ENCODE measurements around the gene IRF4. TPM values are rescaled to one million over a fixed set of nuclear protein-coding genes. Genes with fewer than 3 reads are reported as not detected.
A peak's percentile ranks its signal among the peaks of the same experiment; 100 is the strongest.
"Not testable (repeated sequence)": the region's sequence is repeated elsewhere in the genome, so short reads cannot be mapped to it uniquely, and the experiment has no call there.

The IRF4 gene
- total RNA-seq, 4 donors from 2014 or later: 6.6 to 21.2 (median 8.8) TPM

DNA sequence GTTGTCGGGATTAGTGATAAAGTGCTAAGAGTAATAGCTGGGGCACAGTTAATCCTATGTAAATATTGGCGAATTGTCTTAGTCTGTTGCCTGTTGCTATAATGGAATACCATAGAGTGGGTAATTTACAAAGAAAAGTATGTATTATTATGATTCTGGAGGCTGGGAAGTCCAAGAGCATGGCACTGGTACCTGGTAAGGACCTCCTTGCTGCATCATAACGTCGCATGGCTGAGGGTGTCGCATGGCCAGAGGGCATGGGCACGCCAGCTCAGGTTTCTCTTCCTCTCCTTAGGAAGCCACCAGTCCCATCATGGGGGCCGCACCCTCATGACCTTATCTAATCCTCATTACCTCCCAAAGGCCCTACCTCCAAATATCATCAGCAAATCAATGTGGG is 29.7 kb downstream of the IRF4 start:
- no peak for DNase-seq (ENCODE audit: low spot score in 2 of 2)
- WGBS, 2 donors: 89 to 94% methylated on average over 7 of the region's 7 CpGs
- no peak overlapping the region for H3K4me3 ChIP-seq (ENCODE audit: low read depth, poor library complexity, severe bottlenecking)
- intact Hi-C loops (cut with DNase I; ENCODE audit: low total_unique reads): no loop called here
- no peak for TF ChIP-seq POLR2A (IDR thresholded peaks at IDR 0.05)
- TF ChIP-seq, protein P1, sequence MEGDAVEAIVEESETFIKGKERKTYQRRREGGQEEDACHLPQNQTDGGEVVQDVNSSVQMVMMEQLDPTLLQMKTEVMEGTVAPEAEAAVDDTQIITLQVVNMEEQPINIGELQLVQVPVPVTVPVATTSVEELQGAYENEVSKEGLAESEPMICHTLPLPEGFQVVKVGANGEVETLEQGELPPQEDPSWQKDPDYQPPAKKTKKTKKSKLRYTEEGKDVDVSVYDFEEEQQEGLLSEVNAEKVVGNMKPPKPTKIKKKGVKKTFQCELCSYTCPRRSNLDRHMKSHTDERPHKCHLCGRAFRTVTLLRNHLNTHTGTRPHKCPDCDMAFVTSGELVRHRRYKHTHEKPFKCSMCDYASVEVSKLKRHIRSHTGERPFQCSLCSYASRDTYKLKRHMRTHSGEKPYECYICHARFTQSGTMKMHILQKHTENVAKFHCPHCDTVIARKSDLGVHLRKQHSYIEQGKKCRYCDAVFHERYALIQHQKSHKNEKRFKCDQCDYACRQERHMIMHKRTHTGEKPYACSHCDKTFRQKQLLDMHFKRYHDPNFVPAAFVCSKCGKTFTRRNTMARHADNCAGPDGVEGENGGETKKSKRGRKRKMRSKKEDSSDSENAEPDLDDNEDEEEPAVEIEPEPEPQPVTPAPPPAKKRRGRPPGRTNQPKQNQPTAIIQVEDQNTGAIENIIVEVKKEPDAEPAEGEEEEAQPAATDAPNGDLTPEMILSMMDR (IDR thresholded peaks at IDR 0.05): no peak

DNA sequence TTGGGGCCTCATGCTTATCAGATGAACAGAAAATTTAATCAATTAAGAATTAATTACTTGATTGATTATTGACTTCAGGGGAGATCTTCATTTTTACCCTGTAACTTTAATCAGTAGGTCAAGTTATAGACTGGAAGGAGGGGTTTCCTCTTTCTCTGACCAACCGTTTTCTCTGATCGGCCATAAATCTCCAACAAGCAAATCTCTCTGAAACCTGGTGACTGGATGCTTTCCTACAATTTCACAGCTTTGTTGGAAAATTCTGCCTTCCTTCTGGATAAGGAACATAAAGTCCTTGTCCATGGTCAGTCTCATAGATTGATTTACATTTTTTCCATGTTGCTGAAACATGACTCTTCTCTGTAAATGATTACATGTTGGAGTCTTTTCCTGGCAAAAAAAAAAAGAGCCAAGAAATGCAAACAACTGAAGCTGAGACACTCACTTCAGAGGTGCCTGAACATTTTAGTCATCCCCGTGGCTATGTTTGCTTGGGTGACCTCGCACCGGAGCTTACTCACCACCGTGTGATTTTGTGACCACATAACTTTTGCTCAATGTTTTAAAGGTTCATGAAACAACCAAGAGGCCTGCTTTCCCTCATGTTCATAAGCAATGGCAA is 31.0 kb downstream of the IRF4 start:
- TF ChIP-seq, protein P1 (IDR thresholded peaks at IDR 0.05): no peak
- TF ChIP-seq POLR2A (IDR thresholded peaks at IDR 0.05): no peak
- intact Hi-C loops (cut with DNase I; ENCODE audit: low total_unique reads): no loop called here
- 52 to 61% methylated on average over 6 of the region's 6 CpGs for WGBS, 2 donors
- no peak overlapping the region for H3K4me3 ChIP-seq (ENCODE audit: low read depth, poor library complexity, severe bottlenecking)
- DNase-seq (ENCODE audit: low spot score in 2 of 2): no peak

DNA sequence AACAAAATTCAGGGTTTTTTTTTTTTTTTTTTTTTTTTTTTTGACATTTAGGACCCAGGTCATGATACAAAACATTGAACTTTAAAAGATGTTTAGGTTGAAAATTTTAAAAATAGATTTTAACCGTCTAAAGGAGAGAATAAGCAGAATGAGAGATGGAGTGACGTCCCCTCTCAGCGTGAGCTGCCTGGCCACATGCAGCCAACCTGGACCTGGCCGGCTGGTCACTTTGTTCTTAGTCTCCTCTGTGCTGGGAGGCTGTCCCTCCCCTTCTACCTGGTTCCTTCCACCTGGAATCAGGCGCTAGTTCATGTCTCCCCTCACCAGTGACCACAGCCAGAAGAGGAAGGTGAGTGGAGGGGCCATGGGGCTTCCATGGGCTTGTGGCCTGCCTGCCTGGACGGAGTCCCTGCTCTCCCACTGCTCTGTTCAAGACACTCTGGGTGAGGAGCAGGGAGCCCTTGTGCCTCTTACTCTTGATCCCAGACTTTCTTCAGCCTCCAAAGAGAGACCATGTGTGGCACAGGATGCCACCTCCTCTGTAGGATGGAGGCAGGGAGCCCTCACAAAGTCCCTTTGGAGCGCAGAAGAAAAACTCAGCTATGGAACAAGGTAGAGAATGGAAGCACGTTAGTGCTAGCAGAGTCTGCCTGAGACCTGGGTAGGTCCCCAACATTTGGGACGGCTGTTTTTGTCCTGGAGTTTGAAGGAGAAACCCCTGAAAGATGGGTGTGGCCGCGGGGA is 31.7 kb downstream of the IRF4 start:
- no peak overlapping the region for H3K4me3 ChIP-seq (ENCODE audit: low read depth, poor library complexity, severe bottlenecking)
- TF ChIP-seq, protein P1 (IDR thresholded peaks at IDR 0.05): no peak
- no peak for TF ChIP-seq POLR2A (IDR thresholded peaks at IDR 0.05)
- intact Hi-C loops (cut with DNase I; ENCODE audit: low total_unique reads): no loop called here
- WGBS, 2 donors: 92 to 94% methylated on average over 11 of the region's 11 CpGs
- DNase-seq (ENCODE audit: low spot score in 2 of 2): no peak

DNA sequence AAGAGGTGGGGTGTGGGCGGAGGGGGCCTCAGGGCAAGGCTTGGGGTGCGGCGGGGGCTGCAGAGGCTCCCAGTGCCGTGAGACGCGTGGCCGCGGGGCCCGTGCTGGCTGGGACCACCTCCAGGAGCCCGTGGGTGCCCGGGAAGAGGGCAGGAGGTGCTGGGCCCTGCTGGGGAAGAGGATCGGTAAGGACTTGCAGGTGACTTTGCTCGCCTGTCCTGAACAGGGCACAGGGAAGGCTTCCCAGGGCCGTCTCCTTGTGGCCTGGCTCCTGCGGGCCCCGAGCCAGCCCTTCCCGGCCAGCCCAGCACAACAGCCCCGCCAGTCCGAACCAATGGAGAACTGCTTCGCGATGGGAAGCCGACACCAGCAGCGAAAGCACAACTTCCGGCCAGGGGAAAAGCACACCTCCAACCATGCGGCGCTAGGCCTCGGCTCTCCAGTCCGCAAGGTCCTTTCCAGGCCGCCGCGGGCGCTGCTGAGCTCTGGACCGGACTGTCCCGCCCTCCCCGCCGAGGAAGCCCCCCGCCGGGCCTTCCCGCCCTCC is 32.3 kb downstream of the IRF4 start:
- no peak overlapping the region for H3K4me3 ChIP-seq (ENCODE audit: low read depth, poor library complexity, severe bottlenecking)
- WGBS, 2 donors: 93 to 94% methylated on average over 24 to 38 of the region's 39 CpGs
- no peak for TF ChIP-seq POLR2A (IDR thresholded peaks at IDR 0.05)
- TF ChIP-seq, protein P1 (IDR thresholded peaks at IDR 0.05): no peak
- intact Hi-C loops (cut with DNase I; ENCODE audit: low total_unique reads): no loop called here
- no peak for DNase-seq (ENCODE audit: low spot score in 2 of 2)

DNA sequence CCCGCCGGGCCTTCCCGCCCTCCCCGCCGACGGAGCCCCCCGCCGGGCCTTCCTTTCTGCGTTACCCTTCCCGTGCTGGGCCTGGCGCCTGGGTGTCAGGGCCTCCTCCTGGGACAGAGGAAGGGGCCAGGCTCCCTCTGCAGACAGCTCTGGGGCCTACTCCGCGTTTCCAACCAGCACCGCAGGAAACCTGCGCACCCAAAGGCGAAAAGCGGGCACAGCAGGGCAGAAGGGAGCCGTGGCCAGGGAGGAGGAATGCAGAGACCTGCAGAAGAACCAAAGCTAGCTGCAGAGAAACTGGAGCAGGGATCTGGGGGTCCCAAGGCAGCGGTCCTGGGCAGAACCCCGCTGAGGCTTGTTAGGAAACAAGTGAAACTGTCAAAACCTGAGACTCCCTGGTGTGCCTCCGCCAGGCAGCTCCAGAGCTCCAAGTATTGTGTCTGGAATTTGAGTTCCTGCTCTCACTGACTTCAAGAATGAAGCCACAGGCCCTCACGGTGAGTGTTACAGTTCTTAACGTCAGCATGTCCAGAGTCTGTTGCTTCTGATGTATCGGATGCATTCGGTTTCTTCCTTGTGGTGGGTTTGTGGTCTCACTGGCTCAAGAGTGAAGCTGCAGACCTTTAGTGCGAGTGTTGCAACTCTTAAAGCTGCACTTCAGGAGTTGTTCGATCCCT is 33.3 kb downstream of the IRF4 start:
- 91% methylated on average over 25 of the region's 27 CpGs for WGBS, 2 donors
- intact Hi-C loops (cut with DNase I; ENCODE audit: low total_unique reads): no loop called here
- no peak overlapping the region for H3K4me3 ChIP-seq (ENCODE audit: low read depth, poor library complexity, severe bottlenecking)
- no peak for TF ChIP-seq POLR2A (IDR thresholded peaks at IDR 0.05)
- TF ChIP-seq, protein P1 (IDR thresholded peaks at IDR 0.05): no peak
- no peak for DNase-seq (ENCODE audit: low spot score in 2 of 2)

DNA sequence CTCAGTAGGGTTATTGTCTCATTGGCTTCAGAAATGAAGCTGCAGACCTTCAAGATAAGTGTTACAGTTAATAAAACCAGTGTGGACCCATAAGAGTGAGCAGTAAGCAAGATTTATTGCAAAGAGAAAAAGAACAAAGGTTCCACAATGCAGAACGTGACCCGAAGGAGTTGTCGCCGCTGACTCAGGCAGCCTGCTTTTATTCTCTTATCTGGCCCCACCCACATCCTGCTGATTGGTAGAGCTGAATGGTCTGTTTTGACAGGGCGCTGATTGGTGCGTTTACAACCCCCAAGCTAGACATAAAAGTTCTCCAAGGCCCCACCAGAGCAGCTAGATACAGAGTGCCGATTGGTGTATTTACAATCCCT is 33.9 kb downstream of the IRF4 start:
- 81 to 88% methylated on average over 7 of the region's 7 CpGs for WGBS, 2 donors
- H3K4me3 ChIP-seq (ENCODE audit: low read depth, poor library complexity, severe bottlenecking); DNase-seq (ENCODE audit: low spot score in 2 of 2); intact Hi-C loops (cut with DNase I; ENCODE audit: low total_unique reads): not testable (repeated sequence)

DNA sequence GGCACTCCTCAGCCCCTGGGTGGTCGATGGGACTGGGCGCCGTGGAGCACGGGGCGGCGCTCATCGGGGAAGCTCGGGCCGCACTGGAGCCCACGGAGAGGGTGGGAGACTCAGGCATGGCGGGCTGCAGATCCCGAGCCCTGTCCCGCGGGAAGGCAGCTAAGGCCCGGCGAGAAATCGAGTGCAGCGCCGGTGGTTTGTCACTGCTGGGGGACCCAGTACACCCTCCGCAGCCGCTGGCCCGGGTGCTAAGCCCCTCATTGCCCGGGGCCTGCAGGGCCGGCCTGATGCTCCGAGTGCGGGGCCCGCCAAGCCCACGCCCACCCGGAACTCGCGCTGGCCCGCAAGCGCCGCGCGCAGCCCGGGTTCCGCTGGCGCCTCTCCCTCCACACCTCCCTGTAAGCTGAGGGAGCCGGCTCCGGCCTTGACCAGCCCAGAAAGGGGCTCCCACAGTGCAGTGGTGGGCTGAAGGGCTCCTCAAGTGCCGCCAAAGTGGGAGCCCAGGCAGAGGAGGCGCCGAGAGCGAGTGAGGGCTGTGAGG is 34.7 kb downstream of the IRF4 start:
- peak in 1 of 2 donors; percentile 64 for DNase-seq (ENCODE audit: low spot score in 2 of 2)
- intact Hi-C loops (cut with DNase I; ENCODE audit: low total_unique reads); H3K4me3 ChIP-seq (ENCODE audit: low read depth, poor library complexity, severe bottlenecking): not testable (repeated sequence)
- 93 to 96% methylated on average over 37 to 45 of the region's 45 CpGs for WGBS, 2 donors
